Thyroid gland (tissue), 4 donors: ENCODE measurements around the gene RALGAPB. TPM values are rescaled to one million over a fixed set of nuclear protein-coding genes. Genes with fewer than 3 reads are reported as not detected.

Source experiments
- DNase-seq, 2 donors: peaks; one replicate each; pipeline ENCODE4 v3.0.0-alpha.2; 2019
- H3K27ac ChIP-seq, 3 donors: fragments of 200-600 bp; sonication (generic); 1 replicate in 2 of 3; 2 replicates in 1 of 3; pipeline ENCODE4 v1.5.1; 2016 to 2019; ENCODE audit warnings: mild to moderate bottlenecking in 1 of 3, moderate library complexity in 1 of 3
- H3K27me3 ChIP-seq: fragments of 200-600 bp; sonication (generic); one replicate; pipeline ENCODE4 v1.5.1; 2019
- H3K36me3 ChIP-seq, 2 donors: fragments of 200-600 bp; sonication (generic); one replicate each; pipeline ENCODE4 v1.5.1; 2016 to 2019
- H3K4me1 ChIP-seq, 2 donors: fragments of 200-600 bp; sonication (generic); one replicate each; pipeline ENCODE4 v1.5.1; 2017 to 2019
- H3K4me3 ChIP-seq, 3 donors: fragments of 200-600 bp; sonication (generic); replicated peaks in 1 of 3; 1 replicate in 2 of 3; 2 replicates in 1 of 3; pipeline ENCODE4 v1.5.1; 2016; ENCODE audit warnings: mild to moderate bottlenecking in 1 of 3
- H3K9me3 ChIP-seq: fragments of 200-600 bp; sonication (generic); one replicate; pipeline ENCODE4 v1.5.1; 2017
- POLR2A ChIP-seq, 2 donors: fragments of 450-650 bp; IDR thresholded peaks; one replicate each; pipeline ENCODE4 v1.6.1; 2017; ENCODE audit warnings: antibody characterized with exemption in 2 of 2, mild to moderate bottlenecking in 2 of 2, moderate library complexity in 1 of 2
- WGBS, 2 donors: methylation state at CpG; one replicate each; pipeline ENCODE4 v1.1.5; 2017; 5-methylcytosine and 5-hydroxymethylcytosine counted together
- intact Hi-C: fragments of 100-400 bp; cut with DNase I; formaldehyde crosslinking; loops from one replicate; pipeline ENCODE4 v1.15.1; 2023
- microRNA counts, 2 donors: library from miRNA; unstranded; fragments of <30 nt; microRNA quantifications; one replicate each; lab custom pipeline; 2016 to 2017
- microRNA-seq: library from miRNA; unstranded; fragments of <30 nt; microRNA quantifications from one replicate; pipeline ENCODE4, GENCODE V29; 2016
- small RNA-seq: library from RNA; depleted of rRNA; stranded (forward); fragments of <200 nt; gene quantifications from one replicate; pipeline ENCODE3, GENCODE V24; 2016
- total RNA-seq, 4 donors: library from RNA; depleted of rRNA; stranded (reverse); fragments of >200 nt; gene quantifications; one replicate each; pipeline ENCODE4 v1.2.3, GENCODE V29; 2016
- TF ChIP-seq, protein P1 (sequence below), 6 experiments: fragments of 200-600 bp in 3 of 6; fragments of 450-650 bp in 3 of 6; sonication (generic) in 3 of 6; IDR thresholded peaks; one replicate each; pipeline ENCODE4 v1.5.1; 2016 to 2019; ENCODE audit warnings: antibody characterized with exemption in 6 of 6, mild to moderate bottlenecking in 2 of 6, inconsistent platforms in 1 of 6, moderate library complexity in 1 of 6

Gene RALGAPB
- total RNA-seq, 4 donors from 2014 or later, result 53.6 to 79.8 (median 62.1) TPM

DNA sequence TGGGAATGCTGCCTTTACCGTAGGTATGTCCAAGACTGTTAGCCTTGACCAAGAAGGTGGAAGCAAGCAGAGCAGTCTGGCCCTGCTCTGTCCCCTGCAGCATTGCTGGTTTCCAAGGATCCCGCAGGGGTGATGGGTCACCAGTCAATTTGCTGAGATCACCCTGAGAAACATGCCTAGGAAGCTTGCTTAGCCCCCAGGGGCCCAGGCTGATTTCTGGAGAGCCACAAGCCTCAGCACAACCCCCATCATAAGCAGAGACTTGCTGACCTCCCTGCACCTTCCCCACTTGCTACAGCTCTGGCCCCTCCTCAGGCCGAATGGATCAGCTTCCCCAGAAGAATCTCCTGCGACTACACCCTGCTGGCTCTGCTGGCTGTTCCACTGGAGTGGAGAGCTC, 150.4 kb downstream of the RALGAPB start:
- Histone ChIP-seq H3K4me1 (no peaks in the 10 kb centered on the region), H3K36me3 (no peaks in the 10 kb centered on the region), H3K4me3 (no peak overlapping the region), H3K9me3 (no peaks in the 10 kb centered on the region), H3K27me3 (no peaks in the 10 kb centered on the region), H3K27ac (no peak overlapping the region)
- 59 to 67% methylated on average over 3 to 4 of the region's 4 CpGs for WGBS, 2 donors
- no peak for DNase-seq
- intact Hi-C loops, result no loop called here
- no peak for TF ChIP-seq POLR2A (IDR thresholded peaks at IDR 0.05)
- TF ChIP-seq, protein P1, sequence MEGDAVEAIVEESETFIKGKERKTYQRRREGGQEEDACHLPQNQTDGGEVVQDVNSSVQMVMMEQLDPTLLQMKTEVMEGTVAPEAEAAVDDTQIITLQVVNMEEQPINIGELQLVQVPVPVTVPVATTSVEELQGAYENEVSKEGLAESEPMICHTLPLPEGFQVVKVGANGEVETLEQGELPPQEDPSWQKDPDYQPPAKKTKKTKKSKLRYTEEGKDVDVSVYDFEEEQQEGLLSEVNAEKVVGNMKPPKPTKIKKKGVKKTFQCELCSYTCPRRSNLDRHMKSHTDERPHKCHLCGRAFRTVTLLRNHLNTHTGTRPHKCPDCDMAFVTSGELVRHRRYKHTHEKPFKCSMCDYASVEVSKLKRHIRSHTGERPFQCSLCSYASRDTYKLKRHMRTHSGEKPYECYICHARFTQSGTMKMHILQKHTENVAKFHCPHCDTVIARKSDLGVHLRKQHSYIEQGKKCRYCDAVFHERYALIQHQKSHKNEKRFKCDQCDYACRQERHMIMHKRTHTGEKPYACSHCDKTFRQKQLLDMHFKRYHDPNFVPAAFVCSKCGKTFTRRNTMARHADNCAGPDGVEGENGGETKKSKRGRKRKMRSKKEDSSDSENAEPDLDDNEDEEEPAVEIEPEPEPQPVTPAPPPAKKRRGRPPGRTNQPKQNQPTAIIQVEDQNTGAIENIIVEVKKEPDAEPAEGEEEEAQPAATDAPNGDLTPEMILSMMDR (IDR thresholded peaks at IDR 0.05), result no peak

DNA sequence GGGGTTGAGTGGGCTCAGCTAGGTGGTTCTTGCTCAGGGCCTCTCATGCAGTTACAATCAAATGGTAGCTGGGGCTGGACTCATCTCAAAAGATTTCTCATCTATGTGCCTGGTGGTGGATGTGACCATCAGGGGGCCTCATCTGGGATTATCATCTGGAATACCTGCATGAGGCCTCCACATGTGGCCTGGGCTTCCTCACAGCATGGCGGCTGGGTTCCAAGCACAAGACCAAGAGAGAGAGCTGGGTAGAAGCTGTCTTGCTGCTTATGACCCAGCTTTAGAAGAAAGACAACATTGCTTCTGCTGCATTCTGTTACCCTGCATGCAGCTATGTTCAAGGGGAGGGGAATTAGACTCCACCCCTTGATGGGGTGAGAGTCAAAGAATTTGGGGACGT, 151.4 kb downstream of the RALGAPB start:
- no peaks in the 10 kb centered on the region for H3K36me3 ChIP-seq
- no peak overlapping the region for H3K27ac ChIP-seq
- no peak overlapping the region for H3K4me3 ChIP-seq
- H3K9me3 ChIP-seq, result no peaks in the 10 kb centered on the region
- no peak for TF ChIP-seq POLR2A (IDR thresholded peaks at IDR 0.05)
- TF ChIP-seq, protein P1 (IDR thresholded peaks at IDR 0.05), result no peak
- intact Hi-C loops, result no loop called here
- no peaks in the 10 kb centered on the region for H3K27me3 ChIP-seq
- no peaks in the 10 kb centered on the region for H3K4me1 ChIP-seq
- 92 to 94% methylated on average over 2 of the region's 2 CpGs for WGBS, 2 donors
- no peak for DNase-seq

- Histone ChIP-seq H3K27me3 (no peaks in the 10 kb centered on the region), H3K27ac (no peak overlapping the region), H3K36me3 (no peaks in the 10 kb centered on the region), H3K9me3 (no peaks in the 10 kb centered on the region), H3K4me3 (no peak overlapping the region), H3K4me1 (no peaks in the 10 kb centered on the region)
- DNase-seq, result no peak
- TF ChIP-seq POLR2A (IDR thresholded peaks at IDR 0.05), result no peak
- TF ChIP-seq, protein P1 (IDR thresholded peaks at IDR 0.05), result no peak
- intact Hi-C loops, result no loop called here
Observed at GRCh38 chr20:38625896-38626295, 153.3 kb downstream of the RALGAPB start.

DNA sequence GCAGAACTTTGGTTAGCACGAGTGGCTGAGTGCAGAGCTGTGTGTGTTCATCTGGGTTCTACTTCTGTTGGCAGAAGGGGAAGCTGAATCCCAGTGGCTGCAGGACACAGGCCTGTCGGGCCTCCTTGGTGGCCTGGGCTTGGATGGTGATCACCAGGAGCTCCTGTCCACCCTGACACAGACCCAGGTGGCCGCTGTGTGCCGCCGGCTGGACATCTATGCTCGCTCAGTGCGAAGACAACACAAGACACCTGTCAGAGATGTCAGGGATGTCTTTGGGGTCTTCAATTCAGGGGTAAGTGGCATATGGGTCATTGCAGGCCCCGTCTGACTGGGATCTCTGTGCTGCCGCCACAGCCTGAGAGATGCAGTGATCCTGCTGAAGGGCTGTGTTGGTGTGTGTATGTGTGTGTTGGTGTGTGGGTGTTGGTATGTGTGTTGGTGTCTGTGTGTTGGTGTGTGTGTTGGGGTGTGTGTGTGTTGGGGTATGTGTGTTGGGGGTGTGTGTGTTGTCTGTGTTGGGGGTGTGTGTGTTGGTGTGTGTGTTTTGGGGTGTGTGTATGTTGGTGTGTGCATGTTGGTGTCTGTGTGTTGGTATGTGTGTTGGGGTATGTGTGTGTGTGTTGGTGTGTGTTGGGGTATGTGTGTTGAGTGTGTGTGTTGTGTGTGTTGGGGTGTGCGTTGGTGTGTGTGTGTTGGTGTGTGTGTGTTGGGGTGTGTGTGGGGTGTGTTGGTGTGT, 154.4 kb downstream of the RALGAPB start:
- no peaks in the 10 kb centered on the region for H3K9me3 ChIP-seq
- intact Hi-C loops, result no loop called here
- no peaks in the 10 kb centered on the region for H3K36me3 ChIP-seq
- WGBS, 2 donors, result 87 to 90% methylated on average over 4 to 6 of the region's 10 CpGs
- no peaks in the 10 kb centered on the region for H3K4me1 ChIP-seq
- no peaks in the 10 kb centered on the region for H3K27me3 ChIP-seq
- no peak for DNase-seq
- TF ChIP-seq POLR2A (IDR thresholded peaks at IDR 0.05), result no peak
- TF ChIP-seq, protein P1 (IDR thresholded peaks at IDR 0.05), result no peak
- no peak overlapping the region for H3K27ac ChIP-seq
- no peak overlapping the region for H3K4me3 ChIP-seq

MicroRNAs within 50 kb of the gene (microRNA counts, 767-probe panel; counts per million panel counts)
- 0 to 1,529 counts per million in 2 donors for microRNA hsa-miR-548o-3p (lab: Ali Mortazavi, UCI)

Small RNA genes lying within 50 kb of the gene (microRNA-seq; reads per million reads assigned to microRNA genes)
- not detected for gene MIR548O2

Small RNA genes lying within 50 kb of the gene (small RNA-seq; reads per million reads assigned to genes)
- gene MIR548O2 (not detected), gene RF00056 (not detected), gene SNORA60 (92.4 reads per million, percentile 96 among the genes with 10 or more reads in this experiment), gene SNORA71A (6.3 reads per million, percentile 89 among the genes with 10 or more reads in this experiment), gene SNORA71B (12.4 reads per million, percentile 93 among the genes with 10 or more reads in this experiment), gene SNORA71C (3.5 reads per million, percentile 78 among the genes with 10 or more reads in this experiment), gene SNORA71D (439 reads per million, percentile 98 among the genes with 10 or more reads in this experiment), gene SNORA71E (not detected)

Other genes with a start within 250 kb of the RALGAPB start
- gene KIAA1755, start 212.1 kb upstream of the RALGAPB start, total RNA-seq, result 1 to 10 TPM; 1.0 to 5.5 (median 1.7) TPM
- under 1 TPM in 2 of 4 donors, not detected in 2; 0.22 to 0.40 TPM for gene BPI, start 168.7 kb upstream of the RALGAPB start, total RNA-seq
- gene LBP, start 126.4 kb upstream of the RALGAPB start, total RNA-seq, result 1 to 10 TPM in 3 of 4 donors, under 1 TPM in 1; 0.45 to 3.4 (median 2.3) TPM
- 10 to 100 TPM; 13.3 to 38.4 (median 18.7) TPM for gene SNHG17, start 37.5 kb upstream of the RALGAPB start, total RNA-seq
- gene ADIG, start 108.4 kb downstream of the RALGAPB start, total RNA-seq, result 1 to 10 TPM in 1 of 4 donors, not detected in 3; 1.6 TPM
- gene ARHGAP40, start 129.0 kb downstream of the RALGAPB start, total RNA-seq, result under 1 TPM in 1 of 4 donors, not detected in 3; 0.11 TPM